NCI-H1694 treated with DMSO at 0.1 percent for 48 hours (cell line): ENCODE measurements around the gene FOXP4.

Source experiments
- DNase-seq: peaks from one replicate; lab custom pipeline; 2025; lab: John Stamatoyannopoulos, UW

Gene FOXP4

GRCh38 chr6:41547799-41548097 is 1.6 kb downstream of the FOXP4 start:
- DNase-seq: no peak

GRCh38 chr6:41548098-41548840 is 2.1 kb downstream of the FOXP4 start:
- DNase-seq: no peak

DNA sequence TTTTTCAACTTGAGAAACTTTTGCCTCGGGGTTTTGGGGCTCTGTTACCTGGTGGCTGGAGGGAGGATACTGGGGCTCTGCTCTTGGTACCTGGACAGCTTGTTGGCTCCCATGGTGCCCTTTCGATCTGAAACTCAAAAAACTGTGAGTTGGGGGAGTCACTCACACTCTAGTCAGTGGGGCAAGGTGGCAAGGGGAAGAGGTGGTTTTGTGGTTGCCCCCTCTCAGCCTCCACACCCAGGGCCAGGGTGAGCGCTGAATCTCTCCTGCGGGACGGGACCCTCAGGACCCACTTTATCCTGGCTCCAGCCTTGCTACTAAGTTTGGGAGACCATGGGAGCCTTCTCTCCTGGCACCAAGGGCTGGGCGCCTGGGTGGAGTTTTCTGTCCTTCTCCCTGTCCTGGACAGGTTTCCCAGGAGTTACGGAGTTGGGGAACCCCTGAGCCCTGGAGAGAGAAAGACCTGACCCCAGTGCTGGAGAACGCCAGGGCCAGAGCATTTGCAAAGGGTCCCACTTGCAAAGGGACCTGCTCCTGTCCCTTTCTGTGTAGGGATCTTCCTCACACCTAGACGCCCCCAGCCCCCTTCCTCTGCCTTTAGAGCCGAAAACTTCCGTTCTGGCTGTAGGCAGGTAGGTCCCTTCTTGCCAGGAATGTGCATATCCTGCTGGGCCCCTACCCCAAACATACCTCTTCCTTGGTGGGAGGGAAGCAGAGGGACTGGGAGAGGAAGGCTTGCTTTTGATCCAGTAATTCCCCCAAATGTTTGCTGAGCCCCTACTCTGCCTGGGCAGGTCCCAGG is 2.9 kb downstream of the FOXP4 start:
- no peak for DNase-seq

DNA sequence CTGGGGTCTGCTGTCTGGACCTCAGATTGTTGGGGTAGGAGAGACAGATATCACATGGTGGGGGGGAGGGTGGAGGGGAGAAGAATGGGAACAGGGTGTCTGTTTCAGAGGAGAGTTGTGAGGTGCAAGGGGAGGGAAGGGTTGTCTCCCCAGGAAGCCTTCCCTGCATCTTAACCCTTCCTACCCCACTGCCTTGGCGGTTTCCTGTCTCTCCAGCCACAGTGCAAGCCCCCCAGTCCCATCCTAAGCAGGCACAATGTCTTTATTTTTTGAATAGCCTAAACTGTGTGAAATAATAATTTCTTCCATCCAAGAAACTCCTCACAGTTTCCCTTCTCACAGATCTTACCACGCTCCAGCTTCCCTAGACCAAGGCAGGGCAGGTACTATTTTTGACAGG is 3.5 kb downstream of the FOXP4 start:
- no peak for DNase-seq

DNA sequence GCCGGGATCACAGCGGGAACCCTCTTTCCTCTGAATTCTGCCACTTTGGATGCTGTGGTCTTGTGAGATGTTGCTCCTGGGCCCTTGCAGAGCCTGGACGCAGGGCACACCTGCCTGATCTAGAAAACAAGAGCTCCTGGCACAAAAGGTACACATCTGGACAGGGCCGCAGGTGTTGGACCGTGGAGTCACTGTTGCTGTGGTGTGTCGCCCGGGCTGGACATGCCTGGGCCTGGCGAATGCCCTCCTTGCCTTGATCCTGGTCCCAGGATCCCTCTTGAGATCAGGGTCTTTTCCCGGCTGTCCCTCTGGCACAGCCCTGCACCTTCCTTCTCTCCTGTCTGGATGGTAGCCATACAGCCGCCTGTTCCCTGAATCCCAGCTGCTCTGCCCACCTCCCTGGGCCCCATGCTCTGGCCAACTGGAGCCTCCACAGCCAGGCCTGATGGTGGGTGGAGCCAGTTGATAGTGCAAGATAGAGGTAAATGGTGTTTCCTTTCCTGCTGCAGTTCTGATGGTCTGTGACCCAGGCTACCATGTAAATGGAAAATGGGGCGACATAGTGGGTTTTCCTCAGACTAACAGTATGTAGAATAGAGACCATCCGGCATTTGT is 5.0 kb downstream of the FOXP4 start:
- no peak for DNase-seq

- no peak for DNase-seq
Measured at GRCh38 chr6:41551857-41552256, 5.7 kb downstream of the FOXP4 start.

GRCh38 chr6:41552723-41553122 is 6.5 kb downstream of the FOXP4 start:
- no peak for DNase-seq

GRCh38 chr6:41553405-41553999 is 7.3 kb downstream of the FOXP4 start:
- DNase-seq: no peak

- no peak for DNase-seq
Measured at GRCh38 chr6:41555326-41556300, 9.4 kb downstream of the FOXP4 start.

GRCh38 chr6:41557335-41557734 is 11.2 kb downstream of the FOXP4 start:
- DNase-seq: no peak

- no peak for DNase-seq
Measured at GRCh38 chr6:41558033-41558807, 12.0 kb downstream of the FOXP4 start.

DNA sequence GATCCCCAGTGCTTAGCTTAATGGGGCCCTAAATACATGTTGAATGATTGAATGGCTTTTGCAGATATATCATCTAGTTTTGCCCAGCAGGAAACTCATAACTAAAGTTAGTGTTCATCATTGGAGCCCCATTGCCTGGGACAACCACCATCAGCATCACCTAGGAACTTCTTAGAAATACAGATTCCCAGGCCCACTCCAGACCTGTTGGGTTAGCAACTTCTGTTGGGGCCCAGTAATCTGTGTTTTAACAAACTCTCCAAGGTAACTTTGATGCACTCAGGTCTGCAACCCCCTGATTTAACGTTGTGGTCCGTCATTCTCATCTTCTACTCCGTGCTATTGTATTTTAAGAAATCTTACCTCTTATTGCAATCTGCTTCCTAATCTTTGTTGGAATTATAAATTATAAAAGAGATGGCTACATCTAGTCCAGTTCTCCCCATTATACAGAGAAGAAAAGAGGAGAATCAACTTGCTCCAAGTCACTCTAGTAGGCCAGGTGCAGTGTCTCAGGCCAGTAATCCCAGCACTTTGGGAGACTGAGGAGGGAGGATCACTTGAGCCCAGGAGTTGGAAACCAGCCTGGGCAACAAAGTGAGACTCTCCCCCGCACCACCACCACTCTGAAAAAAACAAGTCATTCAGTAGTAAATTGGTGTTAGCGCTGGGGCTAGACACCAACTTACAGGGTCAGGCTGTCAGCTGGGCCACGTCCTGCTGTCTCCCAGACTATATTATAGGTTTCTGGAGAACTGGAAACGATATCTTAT is 13.7 kb downstream of the FOXP4 start:
- DNase-seq: no peak

DNA sequence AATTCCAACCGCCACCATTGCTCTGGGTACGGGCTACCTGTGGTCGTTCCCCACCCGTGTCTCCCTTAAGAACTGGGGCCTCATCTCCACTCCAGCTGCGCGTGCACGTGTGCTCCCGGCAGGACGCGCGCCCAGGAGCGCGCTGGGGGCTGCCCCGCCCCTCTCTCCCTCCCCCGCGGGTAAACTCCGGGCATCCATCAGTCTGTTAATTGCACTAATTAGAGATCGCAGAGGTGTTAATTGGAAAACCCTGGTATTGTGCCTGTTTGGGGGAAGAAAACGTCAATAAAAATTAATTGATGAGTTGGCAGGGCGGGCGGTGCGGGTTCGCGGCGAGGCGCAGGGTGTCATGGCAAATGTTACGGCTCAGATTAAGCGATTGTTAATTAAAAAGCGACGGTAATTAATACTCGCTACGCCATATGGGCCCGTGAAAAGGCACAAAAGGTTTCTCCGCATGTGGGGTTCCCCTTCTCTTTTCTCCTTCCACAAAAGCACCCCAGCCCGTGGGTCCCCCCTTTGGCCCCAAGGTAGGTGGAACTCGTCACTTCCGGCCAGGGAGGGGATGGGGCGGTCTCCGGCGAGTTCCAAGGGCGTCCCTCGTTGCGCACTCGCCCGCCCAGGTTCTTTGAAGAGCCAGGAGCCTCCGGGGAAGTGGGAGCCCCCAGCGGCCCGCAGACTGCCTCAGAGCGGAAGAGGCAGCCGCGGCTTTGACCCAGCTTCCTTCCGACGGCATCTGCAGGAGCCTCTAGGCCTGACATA is 14.4 kb downstream of the FOXP4 start:
- DNase-seq: no peak

- no peak for DNase-seq
Measured at GRCh38 chr6:41561416-41561815, 15.2 kb downstream of the FOXP4 start.

DNA sequence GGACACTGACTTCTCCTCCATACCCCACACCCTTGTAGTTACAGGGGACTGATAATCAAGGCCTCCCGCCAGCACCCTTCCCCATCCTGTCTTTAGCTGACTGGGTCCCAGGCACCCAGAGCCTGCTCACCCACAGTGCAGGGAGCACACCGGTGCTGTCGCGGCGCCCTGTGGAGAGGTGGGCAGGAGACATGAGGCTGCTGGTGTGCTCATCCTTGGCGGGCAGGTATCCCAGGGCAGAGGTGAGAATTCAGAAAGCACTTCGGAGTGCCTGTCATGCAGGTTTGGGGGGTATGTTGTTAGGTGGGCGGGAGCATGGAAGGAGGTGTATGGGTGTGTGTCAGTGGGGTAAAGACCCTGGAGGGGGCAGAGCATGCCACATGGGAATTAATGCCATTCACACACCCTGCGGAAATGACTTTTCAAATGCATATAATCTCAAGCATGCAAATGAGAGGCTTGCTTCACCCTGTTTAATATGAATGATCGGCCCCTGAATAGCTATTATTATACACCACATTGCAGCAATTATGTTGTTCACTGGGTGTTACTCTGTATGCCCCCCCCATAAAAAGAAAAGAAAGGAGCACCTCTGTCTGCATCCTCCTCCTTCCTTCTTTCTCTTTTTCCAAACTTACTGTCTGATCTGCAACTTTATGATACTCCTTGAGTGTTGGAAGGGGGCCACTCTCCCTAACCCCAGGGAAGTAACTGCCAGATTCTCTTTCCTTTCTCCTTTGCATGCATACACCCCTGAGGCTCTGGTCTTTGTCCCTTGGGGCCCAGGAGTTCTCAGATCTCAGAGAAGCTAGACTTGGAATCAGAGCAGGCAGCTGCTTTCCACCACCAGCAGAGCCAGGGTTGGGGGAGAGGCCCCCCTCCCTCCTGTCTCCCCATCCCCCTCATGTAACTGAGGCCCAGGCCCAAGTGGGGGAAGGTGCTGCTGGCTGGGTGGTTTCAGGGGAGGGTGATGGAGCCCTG is 16.0 kb downstream of the FOXP4 start:
- no peak for DNase-seq

- DNase-seq: no peak
Measured at GRCh38 chr6:41563060-41563776, 17.0 kb downstream of the FOXP4 start.

- DNase-seq: no peak
Measured at GRCh38 chr6:41564448-41565142, 18.4 kb downstream of the FOXP4 start.
